22Rv1 (cell line): Measurements from ENCODE around the gene TBCK.

Source experiments
- H3K27ac ChIP-seq: fragments of 450-650 bp; 2 replicates; pipeline ENCODE4 v1.5.1; 2017
- CTCF ChIP-seq: fragments of 450-650 bp; IDR thresholded peaks from 2 replicates; pipeline ENCODE4 v1.5.1; 2017; ENCODE audit warnings: mild to moderate bottlenecking
- ZFX ChIP-seq: fragments of 450-650 bp; IDR thresholded peaks from 2 replicates; pipeline ENCODE4 v1.6.1; 2017; ENCODE audit warnings: antibody characterized with exemption, borderline replicate concordance

Gene TBCK

GRCh38 chr4:106312377-106312776 is 3.6 kb downstream of the TBCK start:
- no peak overlapping the region for H3K27ac ChIP-seq
- no peak for TF ChIP-seq ZFX
- TF ChIP-seq CTCF: no peak

GRCh38 chr4:106306561-106306960 is 9.4 kb downstream of the TBCK start:
- TF ChIP-seq ZFX (no peak), CTCF (no peak)
- no peak overlapping the region for H3K27ac ChIP-seq

GRCh38 chr4:106305435-106306055 is 10.5 kb downstream of the TBCK start:
- TF ChIP-seq ZFX (no peak), CTCF (no peak)
- H3K27ac ChIP-seq: no peak overlapping the region

- H3K27ac ChIP-seq: no peak overlapping the region
- TF ChIP-seq CTCF (no peak), ZFX (no peak)
These were observed 11.4 kb downstream of the TBCK start for GRCh38 chr4:106304632-106305031.

GRCh38 chr4:106303548-106304281 is 12.3 kb downstream of the TBCK start:
- TF ChIP-seq CTCF: no peak
- no peak for TF ChIP-seq ZFX
- no peak overlapping the region for H3K27ac ChIP-seq

GRCh38 chr4:106302062-106302438 is 14.0 kb downstream of the TBCK start:
- no peak overlapping the region for H3K27ac ChIP-seq
- no peak for TF ChIP-seq CTCF

GRCh38 chr4:106301393-106302061 is 14.5 kb downstream of the TBCK start:
- TF ChIP-seq CTCF (no peak), ZFX (no peak)
- no peak overlapping the region for H3K27ac ChIP-seq
